H9 (cell line): ENCODE results near the gene HDDC2. TPM values are rescaled to one million over a fixed set of nuclear protein-coding genes. Genes with fewer than 3 reads are reported as not detected.

Experiments
- DNase-seq: peaks from one replicate; pipeline ENCODE4 v3.0.0-alpha.2; 2017
- H2AFZ ChIP-seq: one replicate; pipeline ENCODE4 v1.6.1; 2013; ENCODE audit warnings: mild to moderate bottlenecking, low read length, control low read depth, moderate library complexity
- H2AK5ac ChIP-seq: 2 replicates; pipeline ENCODE4 v1.6.1; 2013; ENCODE audit warnings: low read length, control low read depth, mixed read lengths; ENCODE audit not compliant: insufficient read length
- H2BK120ac ChIP-seq: one replicate; pipeline ENCODE4 v1.6.1; 2013; ENCODE audit warnings: low read depth, mild to moderate bottlenecking, low read length, control low read depth, inconsistent platforms; ENCODE audit not compliant: poor library complexity, severe bottlenecking
- H2BK12ac ChIP-seq: 2 replicates; pipeline ENCODE4 v1.6.1; 2013; ENCODE audit warnings: low read length, control low read depth, mixed read lengths, low read depth; ENCODE audit not compliant: insufficient read length
- H2BK15ac ChIP-seq: 2 replicates; pipeline ENCODE4 v1.6.1; 2013; ENCODE audit warnings: low read depth, low read length, control low read depth
- H2BK20ac ChIP-seq: one replicate; pipeline ENCODE4 v1.6.1; 2013; ENCODE audit warnings: low read depth, mild to moderate bottlenecking, low read length, control low read depth, inconsistent platforms; ENCODE audit not compliant: poor library complexity, severe bottlenecking
- H2BK5ac ChIP-seq: 2 replicates; pipeline ENCODE4 v1.6.1; 2013; ENCODE audit warnings: low read length, control low read depth, mixed read lengths; ENCODE audit not compliant: insufficient read length
- H3K14ac ChIP-seq: 2 replicates; pipeline ENCODE4 v1.6.1; 2013; ENCODE audit warnings: low read length, control low read depth; ENCODE audit not compliant: insufficient read depth
- H3K18ac ChIP-seq: 2 replicates; pipeline ENCODE4 v1.6.1; 2013; ENCODE audit warnings: low read depth, mild to moderate bottlenecking, mixed read lengths, low read length, control low read depth; ENCODE audit not compliant: insufficient read length
- H3K23ac ChIP-seq: 2 replicates; pipeline ENCODE4 v1.6.1; 2013; ENCODE audit warnings: low read length, control low read depth, mixed read lengths, low read depth; ENCODE audit not compliant: insufficient read length
- H3K23me2 ChIP-seq: 2 replicates; pipeline ENCODE4 v1.6.1; 2013; ENCODE audit warnings: low read depth, mild to moderate bottlenecking, mixed read lengths, low read length, control low read depth; ENCODE audit not compliant: insufficient read length, poor library complexity, severe bottlenecking
- H3K27ac ChIP-seq: 2 replicates; pipeline ENCODE4 v1.5.1; 2013; ENCODE audit warnings: low read length, control low read depth, mixed read lengths, low read depth; ENCODE audit not compliant: insufficient read length
- H3K27me3 ChIP-seq: 2 replicates; pipeline ENCODE4 v1.6.1; 2013; ENCODE audit warnings: low read length, control low read depth, inconsistent platforms; ENCODE audit not compliant: insufficient read depth
- H3K4ac ChIP-seq: 2 replicates; pipeline ENCODE4 v1.6.1; 2013; ENCODE audit warnings: low read depth, mild to moderate bottlenecking, control low read depth, inconsistent platforms, low read length, moderate library complexity
- H3K4me1 ChIP-seq: 2 replicates; pipeline ENCODE4 v1.6.1; 2013; ENCODE audit warnings: low read length, control low read depth, inconsistent platforms; ENCODE audit not compliant: insufficient read depth
- H3K4me2 ChIP-seq: 2 replicates; pipeline ENCODE4 v1.6.1; 2013; ENCODE audit warnings: low read length, control low read depth, mixed read lengths; ENCODE audit not compliant: insufficient read length, insufficient read depth
- H3K56ac ChIP-seq: 2 replicates; pipeline ENCODE4 v1.6.1; 2013; ENCODE audit warnings: low read depth, mild to moderate bottlenecking, mixed read lengths, low read length, control low read depth; ENCODE audit not compliant: insufficient read length
- H3K79me1 ChIP-seq: 2 replicates; pipeline ENCODE4 v1.6.1; 2013; ENCODE audit warnings: low read depth, mild to moderate bottlenecking, moderate library complexity, low read length, control low read depth, inconsistent platforms; ENCODE audit not compliant: insufficient read depth, poor library complexity, severe bottlenecking
- H3K79me2 ChIP-seq: 2 replicates; pipeline ENCODE4 v1.6.1; 2013; ENCODE audit warnings: low read length, control low read depth, inconsistent platforms; ENCODE audit not compliant: insufficient read depth
- H3K9ac ChIP-seq: 2 replicates; pipeline ENCODE4 v1.6.1; 2013; ENCODE audit warnings: low read length, control low read depth, mixed read lengths; ENCODE audit not compliant: insufficient read length; ENCODE audit errors: extremely low read depth
- H3K9me3 ChIP-seq: one replicate; pipeline ENCODE4 v1.6.1; 2013; ENCODE audit warnings: low read depth, low read length, inconsistent platforms; ENCODE audit not compliant: control insufficient read depth
- H3T11ph ChIP-seq: one replicate; pipeline ENCODE4 v1.6.1; 2013; ENCODE audit warnings: mild to moderate bottlenecking, low read length, control low read depth, inconsistent platforms
- H4K20me1 ChIP-seq: one replicate; pipeline ENCODE4 v1.6.1; 2013; ENCODE audit not compliant: control insufficient read depth, insufficient read length, insufficient read depth
- H4K5ac ChIP-seq: 2 replicates; pipeline ENCODE4 v1.6.1; 2013; ENCODE audit warnings: low read depth, mild to moderate bottlenecking, mixed read lengths, low read length, control low read depth; ENCODE audit not compliant: insufficient read length
- H4K8ac ChIP-seq: replicated peaks from 2 replicates; pipeline ENCODE4 v1.6.1; 2013; ENCODE audit warnings: low read length, control low read depth, mixed read lengths, low read depth; ENCODE audit not compliant: insufficient read length
- H4K91ac ChIP-seq: 2 replicates; pipeline ENCODE4 v1.6.1; 2013; ENCODE audit warnings: low read depth, mild to moderate bottlenecking, moderate library complexity, mixed read lengths, low read length, control low read depth; ENCODE audit not compliant: insufficient read length
- H3K27ac Mint-ChIP-seq, 3 experiments: 2 replicates in 2 of 3; 3 replicates in 1 of 3; pipeline ENCODE4 v1.8.0; 2020 to 2021; ENCODE audit warnings: mixed read lengths in 3 of 3, mild to moderate bottlenecking in 1 of 3, moderate library complexity in 1 of 3
- H3K27me3 Mint-ChIP-seq: 2 replicates; pipeline ENCODE4 v1.8.0; 2021; ENCODE audit warnings: low read depth, mild to moderate bottlenecking, moderate library complexity, mixed read lengths
- H3K36me3 Mint-ChIP-seq, 3 experiments: 2 replicates in 2 of 3; 3 replicates in 1 of 3; pipeline ENCODE4 v1.8.0; 2020 to 2021; ENCODE audit warnings: low read depth in 3 of 3, mixed read lengths in 3 of 3; ENCODE audit not compliant: insufficient read depth in 1 of 3
- H3K4me1 Mint-ChIP-seq, 2 experiments: 2 replicates each; pipeline ENCODE4 v1.8.0; 2020; ENCODE audit warnings: mixed read lengths in 2 of 2
- H3K4me3 Mint-ChIP-seq, 2 experiments: 2 replicates in 1 of 2; 3 replicates in 1 of 2; pipeline ENCODE4 v1.8.0; 2020 to 2021; ENCODE audit warnings: mild to moderate bottlenecking in 2 of 2, mixed read lengths in 2 of 2, moderate library complexity in 1 of 2
- H3K9me3 Mint-ChIP-seq, 2 experiments: 2 replicates in 1 of 2; 3 replicates in 1 of 2; pipeline ENCODE4 v1.8.0; 2020; ENCODE audit warnings: mild to moderate bottlenecking in 2 of 2, mixed read lengths in 2 of 2, moderate library complexity in 1 of 2
- CTCF ChIP-seq: fragments of 200-600 bp; sonication (generic); conservative IDR thresholded peaks from 3 replicates; pipeline ENCODE4 v1.8.0; 2021; ENCODE audit warnings: antibody characterized with exemption, mild to moderate bottlenecking
- WGBS: extraction: QIAGEN DNeasy Blood & Tissue Kit; methylation state at CpG from one replicate; pipeline ENCODE4 v1.1.7; 2013; ENCODE audit warnings: missing lambda C conversion rate, low lambda C conversion rate, mixed read lengths; ENCODE audit not compliant: insufficient read length; ENCODE audit errors: extremely low coverage; 5-methylcytosine and 5-hydroxymethylcytosine counted together
- total RNA-seq: library from RNA; stranded (reverse); gene quantifications from 2 replicates; pipeline ENCODE4 v1.2.1, GENCODE V29; 2021

The HDDC2 gene
- total RNA-seq, 1 experiment from 2014 or later, result 77.8 TPM

- Histone ChIP-seq H4K5ac (no peak overlapping the region), H2BK120ac (no peak overlapping the region), H3K79me2 (no peaks in the 10 kb centered on the region), H3K79me1 (no peaks in the 10 kb centered on the region), H2BK5ac (no peak overlapping the region), H2BK15ac (no peak overlapping the region), H3K18ac (no peak overlapping the region), H3K9me3 (no peaks in the 10 kb centered on the region), H2BK20ac (no peak overlapping the region), H3T11ph (no peak overlapping the region), H2AFZ (no peak overlapping the region), H2BK12ac (no peak overlapping the region), H3K4me1 (no peaks in the 10 kb centered on the region), H3K4ac (no peak overlapping the region), H4K91ac (no peak overlapping the region), H3K4me2 (no peak overlapping the region), H3K14ac (no peak overlapping the region), H3K27me3 (no peaks in the 10 kb centered on the region), H4K8ac (no peak overlapping the region), H3K27ac (no peak overlapping the region), H3K23ac (no peak overlapping the region), H3K9ac (no peak overlapping the region), H4K20me1 (no peaks in the 10 kb centered on the region), H3K23me2 (no peaks in the 10 kb centered on the region), H3K56ac (no peak overlapping the region), H2AK5ac (no peak overlapping the region)
- Mint-ChIP-seq H3K27me3 (no peaks in the 10 kb centered on the region; the same call in 1 of the 2 replicates), H3K36me3 (no peaks in the 10 kb centered on the region), H3K9me3 (no peaks in the 10 kb centered on the region), H3K4me3 (no peak overlapping the region), H3K27ac (no peak overlapping the region), H3K4me1 (peaks cover 7 to 9% of the 10 kb centered on the region in 2 experiments)
- TF ChIP-seq CTCF, result no peak
- no peak for DNase-seq
- no CpG with 5 or more reads among the region's 4 CpGs for WGBS
Measured at GRCh38 chr6:125312950-125313349, 11.2 kb upstream of the HDDC2 start.
